ENCODE measurements around the gene RNASE9.

DNA sequence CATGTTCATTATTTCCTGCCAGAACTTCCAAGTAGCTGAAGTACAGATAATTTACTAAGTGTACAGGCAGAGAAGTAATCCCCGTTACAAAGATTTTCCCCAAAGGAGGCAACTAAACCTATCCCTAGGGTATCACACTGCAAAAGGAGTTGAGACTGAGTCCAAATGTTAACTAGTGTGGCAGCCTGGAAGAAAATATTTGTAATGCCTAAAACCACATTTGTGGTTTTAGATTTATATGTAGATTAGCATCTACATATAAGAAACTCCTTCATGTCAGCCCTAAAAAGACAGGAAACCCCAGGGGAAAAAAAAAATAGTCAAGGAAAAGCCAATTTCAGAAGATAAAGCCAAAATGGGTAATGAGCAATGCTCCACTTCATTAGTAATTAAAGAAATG is 31.7 kb upstream of the RNASE9 start:
- TF ChIP-seq, protein P1, sequence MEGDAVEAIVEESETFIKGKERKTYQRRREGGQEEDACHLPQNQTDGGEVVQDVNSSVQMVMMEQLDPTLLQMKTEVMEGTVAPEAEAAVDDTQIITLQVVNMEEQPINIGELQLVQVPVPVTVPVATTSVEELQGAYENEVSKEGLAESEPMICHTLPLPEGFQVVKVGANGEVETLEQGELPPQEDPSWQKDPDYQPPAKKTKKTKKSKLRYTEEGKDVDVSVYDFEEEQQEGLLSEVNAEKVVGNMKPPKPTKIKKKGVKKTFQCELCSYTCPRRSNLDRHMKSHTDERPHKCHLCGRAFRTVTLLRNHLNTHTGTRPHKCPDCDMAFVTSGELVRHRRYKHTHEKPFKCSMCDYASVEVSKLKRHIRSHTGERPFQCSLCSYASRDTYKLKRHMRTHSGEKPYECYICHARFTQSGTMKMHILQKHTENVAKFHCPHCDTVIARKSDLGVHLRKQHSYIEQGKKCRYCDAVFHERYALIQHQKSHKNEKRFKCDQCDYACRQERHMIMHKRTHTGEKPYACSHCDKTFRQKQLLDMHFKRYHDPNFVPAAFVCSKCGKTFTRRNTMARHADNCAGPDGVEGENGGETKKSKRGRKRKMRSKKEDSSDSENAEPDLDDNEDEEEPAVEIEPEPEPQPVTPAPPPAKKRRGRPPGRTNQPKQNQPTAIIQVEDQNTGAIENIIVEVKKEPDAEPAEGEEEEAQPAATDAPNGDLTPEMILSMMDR (IDR thresholded peaks at IDR 0.05; ENCODE audit: low read depth, low read length) = no peak
- TF ChIP-seq POLR2A (IDR thresholded peaks at IDR 0.05; ENCODE audit: extremely low read depth, insufficient read length) = no peak
- TF ChIP-seq, protein P2, sequence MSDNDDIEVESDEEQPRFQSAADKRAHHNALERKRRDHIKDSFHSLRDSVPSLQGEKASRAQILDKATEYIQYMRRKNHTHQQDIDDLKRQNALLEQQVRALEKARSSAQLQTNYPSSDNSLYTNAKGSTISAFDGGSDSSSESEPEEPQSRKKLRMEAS (IDR thresholded peaks at IDR 0.05; ENCODE audit: low read depth, low read length) = no peak

Data from NB4 (cell line).